ENCODE measurements around the gene SNX1.

Gene SNX1

GRCh38 chr15:64092864-64093626, 2.7 kb upstream of the SNX1 start:
- TF ChIP-seq CTCF (IDR thresholded peaks at IDR 0.05) = peak; percentile 17; the same call in 1 of the 2 replicates

- TF ChIP-seq CTCF (IDR thresholded peaks at IDR 0.05) = no peak
Observed at GRCh38 chr15:64093627-64094417, 2.0 kb upstream of the SNX1 start, which contains the start of gene CIAO2A. TSS of gene CIAO2A (minus strand) at chr15:64093838. CDS start at chr15:64093768, 70 bp downstream.

- no peak for TF ChIP-seq CTCF (IDR thresholded peaks at IDR 0.05)
Observed at GRCh38 chr15:64095431-64095794, 369 bp upstream of the SNX1 start.

GRCh38 chr15:64096668-64097384, 1.0 kb downstream of the SNX1 start:
- no peak; the same call in 1 of the 2 replicates for TF ChIP-seq CTCF (IDR thresholded peaks at IDR 0.05)

GRCh38 chr15:64099379-64099778, 3.6 kb downstream of the SNX1 start:
- TF ChIP-seq CTCF (IDR thresholded peaks at IDR 0.05) = no peak

- no peak for TF ChIP-seq CTCF (IDR thresholded peaks at IDR 0.05)
Observed at GRCh38 chr15:64100958-64101357, 5.2 kb downstream of the SNX1 start.

GRCh38 chr15:64102497-64102896, 6.7 kb downstream of the SNX1 start:
- no peak for TF ChIP-seq CTCF (IDR thresholded peaks at IDR 0.05)

Measured in LNCAP (cell line).